Caco-2 (cell line): Measurements from ENCODE around the gene ELMO1. TPM values are rescaled to one million over a fixed set of nuclear protein-coding genes. Genes with fewer than 3 reads are reported as not detected.

Experiments used
- BruUV-seq: library from RNA; stranded (reverse); fragments of 400-500 nt; replicated peaks from 2 replicates; lab custom pipeline; 2021; lab: Mats Ljungman, UMichigan
- CTCF ChIA-PET: fragments of 300-600 bp; sonication (Branson Sonifier 250); formaldehyde crosslinking; loops from one replicate; lab custom pipeline; 2022; ENCODE audit warnings: antibody characterized with exemption; lab: Charles Lee
- POLR2A ChIA-PET: fragments of 300-600 bp; sonication (Branson Sonifier 250); formaldehyde crosslinking; loops from one replicate; lab custom pipeline; 2022; ENCODE audit warnings: antibody characterized with exemption; lab: Charles Lee
- DNase-seq, 2 experiments: peaks; one replicate each; pipeline versions ENCODE4 v3.0.0 to v3.0.0-alpha.2; 2020 to 2022
- H3K27me3 ChIP-seq: replicated peaks from 2 replicates; pipeline ENCODE4 v1.6.0; 2011; ENCODE audit warnings: low read length; ENCODE audit not compliant: control insufficient read depth, insufficient read depth
- H3K36me3 ChIP-seq: 2 replicates; pipeline ENCODE4 v1.5.1; 2011; ENCODE audit warnings: low read length; ENCODE audit not compliant: control insufficient read depth, insufficient read depth
- H3K4me1 ChIP-seq: fragments of 250-450 bp; sonication (Bioruptor Pico); 2 replicates; pipeline ENCODE4 v1.5.1; 2020; ENCODE audit warnings: mild to moderate bottlenecking
- H3K4me3 ChIP-seq: 2 replicates; pipeline ENCODE4 v1.5.1; 2011; ENCODE audit warnings: low read depth, mild to moderate bottlenecking, control low read depth, low read length
- H3K9me3 ChIP-seq: fragments of 250-450 bp; sonication (Bioruptor Pico); 2 replicates; pipeline ENCODE4 v1.5.1; 2020; ENCODE audit warnings: mild to moderate bottlenecking, moderate library complexity
- H3K27ac Mint-ChIP-seq: one replicate; pipeline ENCODE4 v1.8.0; 2022; ENCODE audit warnings: mixed read lengths; ENCODE audit not compliant: unreplicated experiment
- H3K27me3 Mint-ChIP-seq: one replicate; pipeline ENCODE4 v1.8.0; 2022; ENCODE audit warnings: mixed read lengths; ENCODE audit not compliant: insufficient read depth, unreplicated experiment
- H3K36me3 Mint-ChIP-seq: one replicate; pipeline ENCODE4 v1.8.0; 2022; ENCODE audit warnings: mild to moderate bottlenecking, mixed read lengths; ENCODE audit not compliant: insufficient read depth, unreplicated experiment
- H3K4me1 Mint-ChIP-seq: one replicate; pipeline ENCODE4 v1.8.0; 2022; ENCODE audit warnings: low read depth, mixed read lengths; ENCODE audit not compliant: unreplicated experiment
- H3K4me3 Mint-ChIP-seq: one replicate; pipeline ENCODE4 v1.8.0; 2022; ENCODE audit warnings: mild to moderate bottlenecking, moderate library complexity, mixed read lengths; ENCODE audit not compliant: unreplicated experiment
- H3K9me3 Mint-ChIP-seq: one replicate; pipeline ENCODE4 v1.8.0; 2022; ENCODE audit warnings: mixed read lengths; ENCODE audit not compliant: unreplicated experiment
- CTCF ChIP-seq, 2 experiments: fragments of 200-600 bp in 1 of 2; IDR thresholded peaks; 1 replicate in 1 of 2; 2 replicates in 1 of 2; pipeline versions ENCODE4 v1.5.1 to v1.8.0; 2011 to 2022; ENCODE audit warnings: antibody characterized with exemption in 1 of 2, control low read depth in 1 of 2, inconsistent platforms in 1 of 2, low read depth in 1 of 2, low read length in 1 of 2, mild to moderate bottlenecking in 1 of 2, moderate library complexity in 1 of 2; ENCODE audit not compliant: insufficient read depth in 1 of 2, severe bottlenecking in 1 of 2, unreplicated experiment in 1 of 2
- intact Hi-C: fragments of 100-400 bp; cut with micrococcal nuclease; formaldehyde crosslinking; loops from one replicate; pipeline ENCODE4 v1.10.0; 2022; ENCODE audit not compliant: unreplicated experiment
- total RNA-seq: library from RNA; stranded (reverse); gene quantifications from 2 replicates; pipeline ENCODE4 v1.2.3, GENCODE V29; 2022

ELMO1 gene
- total RNA-seq, 1 experiment from 2014 or later: 0.14 TPM

- POLR2A ChIA-PET: no interaction called here
- no peak for TF ChIP-seq CTCF (IDR thresholded peaks at IDR 0.05; ENCODE audit: insufficient read depth in 1 of 2, low read depth in 1 of 2, low read length in 1 of 2, severe bottlenecking in 1 of 2, unreplicated experiment in 1 of 2)
- BruUV-seq: no TSS peak
Measured at GRCh38 chr7:36916619-36917018, 532.0 kb downstream of the ELMO1 start.

GRCh38 chr7:36916116-36916515 is 532.5 kb downstream of the ELMO1 start:
- Mint-ChIP-seq H3K36me3 (peaks cover 4% of the 10 kb centered on the region), H3K27ac (no peak overlapping the region), H3K27me3 (no peaks in the 10 kb centered on the region), H3K4me3 (no peak overlapping the region), H3K9me3 (peaks cover 8% of the 10 kb centered on the region), H3K4me1 (no peaks in the 10 kb centered on the region)
- no peak overlapping the region for H3K4me3 ChIP-seq
- ChIA-PET POLR2A (no interaction called here), CTCF (no interaction called here)
- H3K4me1 ChIP-seq: no peaks in the 10 kb centered on the region; the same call in 1 of the 2 replicates
- DNase-seq: no peak
- intact Hi-C loops: no loop called here
- H3K27me3 ChIP-seq: no peaks in the 10 kb centered on the region
- no peak for TF ChIP-seq CTCF (IDR thresholded peaks at IDR 0.05; ENCODE audit: insufficient read depth in 1 of 2, low read depth in 1 of 2, low read length in 1 of 2, severe bottlenecking in 1 of 2, unreplicated experiment in 1 of 2)
- BruUV-seq: no TSS peak
- no peaks in the 10 kb centered on the region for H3K9me3 ChIP-seq
- H3K36me3 ChIP-seq: no peaks in the 10 kb centered on the region

More at GRCh38 chr7:36916619-36917018, 532.0 kb downstream of the ELMO1 start:
- no peaks in the 10 kb centered on the region for H3K4me1 Mint-ChIP-seq
- intact Hi-C loops: no loop called here
- peaks cover 5% of the 10 kb centered on the region for H3K36me3 Mint-ChIP-seq
- no peak for DNase-seq
- Histone ChIP-seq H3K27me3 (no peaks in the 10 kb centered on the region), H3K4me3 (no peak overlapping the region), H3K36me3 (no peaks in the 10 kb centered on the region), H3K4me1 (no peaks in the 10 kb centered on the region; the same call in 1 of the 2 replicates), H3K9me3 (no peaks in the 10 kb centered on the region; the same call in 1 of the 2 replicates)
- H3K4me3 Mint-ChIP-seq: no peak overlapping the region
- peaks cover 9% of the 10 kb centered on the region for H3K9me3 Mint-ChIP-seq
- no peak overlapping the region for H3K27ac Mint-ChIP-seq
- H3K27me3 Mint-ChIP-seq: no peaks in the 10 kb centered on the region
- CTCF ChIA-PET: no interaction called here

GRCh38 chr7:36911788-36912187 is 536.9 kb downstream of the ELMO1 start:
- Histone ChIP-seq H3K9me3 (no peaks in the 10 kb centered on the region), H3K36me3 (no peaks in the 10 kb centered on the region; the same call in 1 of the 2 replicates), H3K4me3 (no peak overlapping the region), H3K4me1 (0 out of 2 replicates have a peak, but pooled peaks cover 7% of the 10 kb centered on the region), H3K27me3 (no peaks in the 10 kb centered on the region)
- intact Hi-C loops: no loop called here
- TF ChIP-seq CTCF (IDR thresholded peaks at IDR 0.05; ENCODE audit: insufficient read depth in 1 of 2, low read depth in 1 of 2, low read length in 1 of 2, severe bottlenecking in 1 of 2, unreplicated experiment in 1 of 2): no peak
- no TSS peak for BruUV-seq
- CTCF ChIA-PET: no interaction called here
- Mint-ChIP-seq H3K27me3 (no peaks in the 10 kb centered on the region), H3K9me3 (no peaks in the 10 kb centered on the region), H3K36me3 (no peaks in the 10 kb centered on the region), H3K4me1 (peaks cover 5% of the 10 kb centered on the region), H3K27ac (no peak overlapping the region), H3K4me3 (no peak overlapping the region)
- DNase-seq: no peak
- POLR2A ChIA-PET: no interaction called here
